ENCODE data around the gene SLC8A1. TPM values are rescaled to one million over a fixed set of nuclear protein-coding genes. Genes with fewer than 3 reads are reported as not detected.

The SLC8A1 gene
- total RNA-seq, 1 donor, result 82.9 TPM

- no peak for TF ChIP-seq CTCF (IDR thresholded peaks at IDR 0.05; ENCODE audit: extremely low read depth, low read depth, low read length)
- Histone ChIP-seq H3K36me3 (ENCODE audit: insufficient read depth, low read length) (no peaks in the 10 kb centered on the region), H3K27ac (ENCODE audit: low read depth, low read length) (no peak overlapping the region), H3K4me3 (ENCODE audit: insufficient read depth, low read length) (no peak overlapping the region), H3K27me3 (ENCODE audit: insufficient read depth, low read length) (no peaks in the 10 kb centered on the region), H2AFZ (ENCODE audit: low read length) (no peak overlapping the region), H4K20me1 (ENCODE audit: insufficient read depth, low read length) (no peaks in the 10 kb centered on the region), H3K79me2 (ENCODE audit: insufficient read depth, low read length) (no peaks in the 10 kb centered on the region), H3K4me2 (ENCODE audit: insufficient read depth, low read length) (no peak overlapping the region), H3K4me1 (ENCODE audit: insufficient read depth, low read length) (peaks cover 7% of the 10 kb centered on the region), H3K9me3 (ENCODE audit: low read depth, low read length) (no peaks in the 10 kb centered on the region)
- DNase-seq (ENCODE audit: insufficient read length, low spot score, missing footprints), result no peak
Measured at GRCh38 chr2:40311026-40311425, 140.9 kb downstream of the SLC8A1 start.

- H3K9me3 ChIP-seq (ENCODE audit: low read depth, low read length), result no peaks in the 10 kb centered on the region
- no peaks in the 10 kb centered on the region for H3K36me3 ChIP-seq (ENCODE audit: insufficient read depth, low read length)
- H2AFZ ChIP-seq (ENCODE audit: low read length), result no peak overlapping the region
- H4K20me1 ChIP-seq (ENCODE audit: insufficient read depth, low read length), result no peaks in the 10 kb centered on the region
- no peak overlapping the region for H3K4me2 ChIP-seq (ENCODE audit: insufficient read depth, low read length)
- H3K27me3 ChIP-seq (ENCODE audit: insufficient read depth, low read length), result no peaks in the 10 kb centered on the region
- H3K27ac ChIP-seq (ENCODE audit: low read depth, low read length), result no peak overlapping the region
- no peak overlapping the region for H3K4me3 ChIP-seq (ENCODE audit: insufficient read depth, low read length)
- TF ChIP-seq CTCF (IDR thresholded peaks at IDR 0.05; ENCODE audit: extremely low read depth, low read depth, low read length), result no peak
- DNase-seq (ENCODE audit: insufficient read length, low spot score, missing footprints), result no peak
- no peaks in the 10 kb centered on the region for H3K79me2 ChIP-seq (ENCODE audit: insufficient read depth, low read length)
- H3K4me1 ChIP-seq (ENCODE audit: insufficient read depth, low read length), result peaks cover under 1% of the 10 kb centered on the region
Measured at GRCh38 chr2:40310303-40310702, 141.6 kb downstream of the SLC8A1 start.

GRCh38 chr2:40304340-40304739, 147.6 kb downstream of the SLC8A1 start:
- Histone ChIP-seq H3K4me3 (ENCODE audit: insufficient read depth, low read length) (no peak overlapping the region), H3K79me2 (ENCODE audit: insufficient read depth, low read length) (no peaks in the 10 kb centered on the region), H3K27me3 (ENCODE audit: insufficient read depth, low read length) (no peaks in the 10 kb centered on the region), H3K27ac (ENCODE audit: low read depth, low read length) (no peak overlapping the region), H3K36me3 (ENCODE audit: insufficient read depth, low read length) (no peaks in the 10 kb centered on the region), H3K4me1 (ENCODE audit: insufficient read depth, low read length) (peaks cover 4% of the 10 kb centered on the region), H2AFZ (ENCODE audit: low read length) (no peak overlapping the region), H4K20me1 (ENCODE audit: insufficient read depth, low read length) (no peaks in the 10 kb centered on the region), H3K9me3 (ENCODE audit: low read depth, low read length) (no peaks in the 10 kb centered on the region), H3K4me2 (ENCODE audit: insufficient read depth, low read length) (no peak overlapping the region)
- TF ChIP-seq CTCF (IDR thresholded peaks at IDR 0.05; ENCODE audit: extremely low read depth, low read depth, low read length), result no peak
- DNase-seq (ENCODE audit: insufficient read length, low spot score, missing footprints), result no peak

GRCh38 chr2:40303746-40304145, 148.1 kb downstream of the SLC8A1 start:
- DNase-seq (ENCODE audit: insufficient read length, low spot score, missing footprints), result no peak
- no peaks in the 10 kb centered on the region for H3K27me3 ChIP-seq (ENCODE audit: insufficient read depth, low read length)
- TF ChIP-seq CTCF (IDR thresholded peaks at IDR 0.05; ENCODE audit: extremely low read depth, low read depth, low read length), result no peak
- no peaks in the 10 kb centered on the region for H4K20me1 ChIP-seq (ENCODE audit: insufficient read depth, low read length)
- H2AFZ ChIP-seq (ENCODE audit: low read length), result no peak overlapping the region
- no peaks in the 10 kb centered on the region for H3K79me2 ChIP-seq (ENCODE audit: insufficient read depth, low read length)
- no peak overlapping the region for H3K4me3 ChIP-seq (ENCODE audit: insufficient read depth, low read length)
- no peak overlapping the region for H3K27ac ChIP-seq (ENCODE audit: low read depth, low read length)
- no peak overlapping the region for H3K4me2 ChIP-seq (ENCODE audit: insufficient read depth, low read length)
- H3K4me1 ChIP-seq (ENCODE audit: insufficient read depth, low read length), result peaks cover 4% of the 10 kb centered on the region
- no peaks in the 10 kb centered on the region for H3K36me3 ChIP-seq (ENCODE audit: insufficient read depth, low read length)
- no peaks in the 10 kb centered on the region for H3K9me3 ChIP-seq (ENCODE audit: low read depth, low read length)

All from osteoblast (primary cell).